Measurements from ENCODE around the gene CELF4.

CELF4 gene

GRCh38 chr18:37524139-37524497 is 41.5 kb downstream of the CELF4 start:
- DNase-seq (ENCODE audit: low read depth in 2 of 2), result no peak

- DNase-seq (ENCODE audit: low read depth in 2 of 2), result no peak
Measured at GRCh38 chr18:37521510-37522465, 43.8 kb downstream of the CELF4 start.

GRCh38 chr18:37520508-37520907 is 45.1 kb downstream of the CELF4 start:
- DNase-seq (ENCODE audit: low read depth in 2 of 2), result no peak

DNA sequence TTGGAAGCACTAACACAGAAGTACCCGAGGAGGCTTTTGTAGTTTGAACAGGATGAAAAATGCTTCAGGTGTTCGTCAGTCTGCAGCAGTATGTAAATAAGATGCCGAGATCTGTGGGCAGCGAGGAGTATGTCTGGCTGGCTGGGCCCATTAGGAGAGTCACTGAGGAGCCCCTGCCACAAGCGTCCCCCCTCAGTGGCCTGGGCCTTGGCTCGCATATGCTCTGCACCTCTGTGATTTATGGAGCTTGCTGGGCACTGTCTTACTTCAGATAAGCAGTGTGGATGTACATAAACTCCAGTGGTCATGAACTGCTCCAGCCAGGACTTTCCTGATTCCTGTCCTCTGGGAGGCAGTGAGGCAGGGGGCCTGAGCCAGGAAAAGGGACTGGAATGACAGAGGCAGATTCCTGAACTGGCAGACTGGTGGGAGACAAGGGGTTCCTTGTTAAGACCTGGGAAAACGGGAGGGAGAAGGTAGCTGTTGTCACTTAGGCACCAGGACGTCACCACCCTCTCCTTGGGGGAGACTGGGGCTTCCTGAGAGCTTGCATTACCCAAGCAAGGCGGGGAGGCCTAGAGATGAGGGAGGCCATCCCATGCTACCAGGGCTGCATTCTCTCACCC is 46.0 kb downstream of the CELF4 start:
- DNase-seq (ENCODE audit: low read depth in 2 of 2), result no peak

DNA sequence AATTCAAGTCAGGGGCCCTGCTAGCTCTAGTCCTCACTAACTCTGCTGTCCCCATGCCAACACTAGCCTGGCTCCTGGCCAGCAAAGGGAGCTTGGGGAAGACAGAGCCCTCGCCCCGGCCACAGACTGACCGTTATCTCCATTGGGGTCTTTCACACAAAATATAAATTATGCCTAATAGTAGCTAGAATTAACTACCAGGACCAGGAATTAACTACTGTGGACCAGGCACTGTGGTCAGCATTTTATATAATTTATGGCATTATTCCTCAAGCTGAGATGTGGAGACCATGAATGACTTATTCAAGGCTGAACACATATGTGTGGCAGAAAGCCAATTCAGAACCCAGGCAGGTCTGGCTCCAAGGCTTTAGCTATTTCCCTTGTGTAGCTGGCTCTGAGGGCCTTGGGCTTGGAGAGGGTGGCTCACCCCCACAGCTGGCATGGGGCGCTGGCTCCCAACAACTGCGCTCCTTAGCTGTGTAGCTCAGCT is 49.2 kb downstream of the CELF4 start:
- no peak for DNase-seq (ENCODE audit: low read depth in 2 of 2)

DNA sequence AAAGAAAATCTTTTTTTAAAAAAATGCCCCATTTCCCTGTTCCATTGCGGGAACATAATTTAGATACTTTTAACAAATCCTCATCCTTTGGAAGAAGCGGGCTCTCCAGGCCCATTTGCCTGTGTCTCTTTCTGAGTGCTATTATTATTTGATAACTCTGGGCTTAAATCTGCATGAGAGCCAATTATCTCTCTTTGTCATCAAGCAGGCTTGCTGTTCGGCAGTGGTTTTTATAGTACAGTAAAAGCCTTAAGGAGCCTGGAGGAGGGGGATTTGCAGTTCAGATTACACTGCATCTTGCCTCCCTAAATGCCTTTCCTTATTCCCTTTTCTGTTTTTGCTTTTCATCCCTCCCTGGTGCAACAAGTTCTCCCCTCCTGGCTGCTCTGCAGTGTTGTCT is 50.6 kb downstream of the CELF4 start:
- no peak for DNase-seq (ENCODE audit: low read depth in 2 of 2)

DNA sequence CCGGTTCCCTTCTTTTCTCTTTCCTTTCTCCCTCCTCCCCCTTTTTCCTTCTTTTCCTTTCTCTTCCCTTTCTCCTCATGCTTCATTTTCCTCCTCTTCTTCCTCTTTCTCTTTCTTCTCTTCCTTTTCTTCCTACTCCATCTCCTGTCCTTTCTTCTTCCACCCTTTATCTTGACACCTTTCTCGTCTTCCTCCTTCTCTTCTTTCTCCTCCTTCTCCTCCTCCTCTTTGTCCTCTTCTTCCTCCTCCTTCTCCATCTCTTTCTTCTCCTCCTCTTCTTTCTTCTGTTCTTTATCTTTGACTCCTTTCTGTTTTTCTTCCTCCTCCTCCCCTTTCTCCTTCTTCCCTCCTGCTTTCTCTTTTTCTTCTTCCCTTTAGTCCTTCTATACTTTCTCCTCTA is 53.2 kb downstream of the CELF4 start:
- no peak for DNase-seq (ENCODE audit: low read depth in 2 of 2)

DNA sequence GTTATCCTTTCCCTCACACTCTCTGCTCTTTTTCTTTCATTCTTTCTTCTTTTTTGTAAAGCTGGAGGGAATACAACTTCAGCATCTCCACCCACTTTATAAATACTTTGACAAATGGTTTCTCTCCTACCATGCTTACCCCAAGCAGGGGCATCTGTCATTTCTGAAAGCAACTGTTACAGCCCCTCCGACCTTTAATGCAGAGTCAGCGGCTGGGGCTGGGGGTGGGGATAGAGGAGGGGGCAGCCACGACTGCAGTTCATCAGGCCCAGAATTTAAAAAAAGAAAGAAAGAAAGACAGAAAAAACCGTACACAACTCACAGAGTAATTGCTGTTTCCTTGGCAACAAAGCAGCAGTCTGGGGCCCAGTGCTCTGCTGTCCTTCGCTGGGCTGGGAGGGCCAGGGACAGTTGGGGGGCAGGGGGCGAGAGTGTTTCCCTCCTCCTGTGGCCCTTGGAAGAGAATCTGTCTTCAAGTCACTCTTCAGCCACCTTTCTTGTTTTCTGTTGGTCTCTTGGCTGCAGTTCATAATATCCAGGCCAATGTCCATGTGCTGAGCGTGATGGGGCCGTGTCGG is 53.8 kb downstream of the CELF4 start:
- DNase-seq (ENCODE audit: low read depth in 2 of 2), result no peak

- no peak for DNase-seq (ENCODE audit: low read depth in 2 of 2)
Measured at GRCh38 chr18:37509600-37509999, 56.0 kb downstream of the CELF4 start.

DNA sequence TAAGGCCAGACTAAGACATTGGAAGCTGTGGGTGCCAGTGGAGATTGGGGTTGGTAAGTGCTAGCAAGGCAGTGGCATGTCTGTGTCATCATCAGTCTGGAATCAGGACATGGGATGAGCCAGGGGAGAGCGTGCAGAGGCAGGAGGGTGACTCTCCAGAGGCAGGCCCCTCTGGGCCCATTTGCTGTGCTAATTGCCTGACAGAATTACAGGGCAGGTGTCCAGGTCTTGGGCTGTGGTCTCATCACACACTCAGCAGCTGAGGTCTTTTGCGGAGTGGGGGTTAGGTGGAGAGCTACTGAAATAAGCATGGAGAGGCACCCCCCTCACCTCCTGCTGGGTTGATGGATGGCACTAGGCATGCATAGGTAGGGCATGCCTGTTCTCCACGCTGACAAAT is 57.4 kb downstream of the CELF4 start:
- no peak for DNase-seq (ENCODE audit: low read depth in 2 of 2)

DNA sequence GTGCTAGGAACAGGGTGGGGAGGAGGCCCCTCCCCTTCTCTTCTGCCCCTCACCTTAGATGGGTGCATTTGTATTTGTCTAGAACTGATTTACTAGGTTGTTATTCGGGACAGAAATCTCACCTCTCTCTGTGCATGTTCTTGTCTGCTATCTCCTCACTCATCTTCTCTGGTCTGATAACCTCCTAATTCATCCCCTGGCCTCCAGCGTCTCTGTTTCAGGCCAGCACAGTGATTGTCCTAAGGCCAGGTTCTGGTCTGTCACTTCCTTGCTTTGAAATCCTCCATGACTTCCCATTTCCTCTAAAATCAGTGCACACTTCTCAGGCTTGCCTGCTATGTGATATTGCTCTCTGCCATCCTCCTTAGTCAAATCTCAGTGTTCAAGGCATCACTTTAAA is 58.4 kb downstream of the CELF4 start:
- DNase-seq (ENCODE audit: low read depth in 2 of 2), result no peak

GRCh38 chr18:37506001-37506400 is 59.6 kb downstream of the CELF4 start:
- no peak for DNase-seq (ENCODE audit: low read depth in 2 of 2)

- DNase-seq (ENCODE audit: low read depth in 2 of 2), result no peak
Measured at GRCh38 chr18:37505321-37505720, 60.3 kb downstream of the CELF4 start.

GRCh38 chr18:37502601-37503000 is 63.0 kb downstream of the CELF4 start:
- no peak for DNase-seq (ENCODE audit: low read depth in 2 of 2)

DNA sequence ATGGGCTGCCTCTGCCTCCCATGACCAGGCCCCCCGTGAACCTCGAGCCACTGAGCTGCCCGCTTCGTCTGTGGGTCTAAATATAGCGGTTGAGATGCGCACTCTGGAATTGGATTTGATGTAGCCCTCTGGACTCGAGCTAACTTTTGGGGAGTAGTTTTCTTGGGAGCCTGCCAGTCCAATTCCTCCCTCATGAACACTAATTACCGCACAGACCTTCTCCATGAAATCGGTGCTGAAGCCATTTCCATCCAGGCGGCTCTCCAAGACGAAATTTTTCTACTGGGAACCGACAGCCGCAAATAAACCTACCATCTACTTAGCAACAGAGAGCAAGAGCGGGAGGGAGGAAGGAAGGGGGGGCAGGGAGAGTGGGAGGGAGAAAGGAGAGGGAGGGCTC is 63.6 kb downstream of the CELF4 start:
- DNase-seq (ENCODE audit: low read depth in 2 of 2), result no peak

DNA sequence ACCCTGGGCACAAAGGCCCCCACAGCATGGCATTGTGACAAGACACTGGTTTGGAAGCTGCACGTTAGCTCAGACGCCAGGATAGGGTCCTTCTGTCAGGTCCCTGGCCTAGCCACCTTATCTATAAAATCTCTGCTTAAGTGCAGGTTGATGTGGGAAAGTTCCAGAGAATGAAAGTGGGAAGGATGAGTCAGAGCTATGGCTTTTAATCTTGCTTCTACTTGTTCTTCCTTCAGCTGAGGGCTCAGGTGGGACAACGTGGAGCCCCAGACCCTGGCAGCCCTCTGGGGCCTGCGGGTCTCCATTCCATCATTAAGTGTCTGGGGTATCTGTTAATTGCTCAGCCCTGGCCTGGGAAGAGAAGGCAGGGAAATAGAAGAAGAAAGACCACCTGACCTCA is 64.5 kb downstream of the CELF4 start:
- no peak for DNase-seq (ENCODE audit: low read depth in 2 of 2)

DNA sequence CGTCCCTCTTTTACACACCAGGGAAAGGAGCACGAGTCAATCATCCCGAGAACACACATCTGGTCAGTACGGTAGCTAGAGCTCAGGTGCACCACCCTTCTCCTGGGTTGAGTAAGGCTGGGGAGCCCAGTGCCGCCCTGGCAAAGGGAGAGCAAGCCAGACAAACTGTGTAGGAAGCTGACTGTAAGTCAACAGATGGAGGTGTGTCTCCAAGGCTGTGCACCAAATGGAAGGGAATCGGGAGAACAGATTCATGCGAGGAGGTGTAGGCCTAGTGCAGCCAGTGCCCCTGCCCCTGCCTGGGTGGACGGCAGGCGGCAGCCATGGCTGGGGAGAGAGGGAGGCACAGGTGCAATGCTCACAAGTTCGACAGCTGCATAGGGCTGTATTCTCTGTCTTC is 65.7 kb downstream of the CELF4 start:
- DNase-seq (ENCODE audit: low read depth in 2 of 2), result no peak

GRCh38 chr18:37499044-37499443 is 66.6 kb downstream of the CELF4 start:
- DNase-seq (ENCODE audit: low read depth in 2 of 2), result no peak

DNA sequence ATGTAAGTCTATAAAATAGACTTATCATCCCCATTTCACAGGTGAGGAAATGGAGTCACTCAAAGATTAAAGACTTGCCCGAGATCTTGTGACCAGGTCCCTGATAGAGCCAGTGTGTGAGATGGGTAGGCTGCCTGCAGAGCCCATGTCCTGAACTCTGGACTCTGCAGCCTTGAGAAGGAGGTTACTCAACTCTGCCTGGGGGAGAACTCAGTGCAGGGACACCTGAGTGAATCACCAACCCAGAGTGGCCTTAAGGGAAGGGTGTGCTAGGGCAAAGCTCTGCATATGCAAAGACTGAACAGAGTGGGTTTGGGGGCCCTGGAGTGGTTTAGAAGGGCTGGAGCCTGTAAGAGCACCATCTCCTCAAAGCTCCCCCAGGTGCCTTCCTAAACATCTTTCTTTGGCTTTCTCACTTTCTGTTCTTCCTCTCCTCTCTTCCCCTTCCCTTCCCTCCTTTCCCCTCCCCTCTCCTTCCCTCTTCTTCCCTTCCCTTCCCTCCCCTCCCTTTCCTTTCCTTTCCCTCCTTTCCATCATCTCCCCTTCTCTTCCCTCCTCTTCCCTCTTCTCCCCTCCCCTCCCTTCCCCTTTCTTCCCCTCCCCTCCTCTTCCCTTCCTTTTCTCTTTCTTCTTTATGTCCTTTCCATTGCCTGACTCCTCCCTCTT is 67.6 kb downstream of the CELF4 start:
- DNase-seq (ENCODE audit: low read depth in 2 of 2), result no peak

GRCh38 chr18:37496568-37496967 is 69.0 kb downstream of the CELF4 start:
- no peak for DNase-seq (ENCODE audit: low read depth in 2 of 2)

- no peak for DNase-seq (ENCODE audit: low read depth in 2 of 2)
Measured at GRCh38 chr18:37495354-37495753, 70.2 kb downstream of the CELF4 start.

GRCh38 chr18:37494406-37494805 is 71.2 kb downstream of the CELF4 start:
- no peak for DNase-seq (ENCODE audit: low read depth in 2 of 2)
